Loucy (cell line): ENCODE data around the gene HOXB3.

Experiments
- H2AFZ ChIP-seq: fragments of 200-600 bp; sonication (generic); 2 replicates; pipeline ENCODE4 v1.6.0; 2016; ENCODE audit warnings: antibody characterized with exemption, mild to moderate bottlenecking, low read length, moderate library complexity
- H3F3A ChIP-seq: fragments of 200-600 bp; 2 replicates; pipeline ENCODE4 v1.6.0; 2016; ENCODE audit warnings: antibody characterized with exemption, low read depth, mild to moderate bottlenecking
- H3K27me3 ChIP-seq: fragments of 200-600 bp; sonication (generic); 2 replicates; pipeline ENCODE4 v1.6.1; 2014; ENCODE audit warnings: low read length, mild to moderate bottlenecking; ENCODE audit not compliant: insufficient read depth, poor library complexity, severe bottlenecking
- H3K36me3 ChIP-seq: fragments of 200-600 bp; sonication (generic); 2 replicates; pipeline ENCODE4 v1.6.1; 2016; ENCODE audit warnings: low read length; ENCODE audit not compliant: insufficient read depth
- H3K4me1 ChIP-seq: fragments of 200-600 bp; sonication (generic); 2 replicates; pipeline ENCODE4 v1.5.1; 2014; ENCODE audit warnings: low read length, mild to moderate bottlenecking; ENCODE audit not compliant: insufficient read depth, poor library complexity, severe bottlenecking
- H3K4me2 ChIP-seq: fragments of 200-600 bp; sonication (generic); 2 replicates; pipeline ENCODE4 v1.6.0; 2014; ENCODE audit warnings: antibody characterized with exemption, low read length, low read depth, mild to moderate bottlenecking; ENCODE audit not compliant: poor library complexity, severe bottlenecking
- H3K4me3 ChIP-seq: fragments of 200-600 bp; sonication (generic); 2 replicates; pipeline ENCODE4 v1.5.1; 2014; ENCODE audit warnings: low read length, mild to moderate bottlenecking, mixed read lengths; ENCODE audit not compliant: poor library complexity, severe bottlenecking
- H3K79me2 ChIP-seq: fragments of 200-600 bp; sonication (generic); 2 replicates; pipeline ENCODE4 v1.6.1; 2014; ENCODE audit warnings: low read length; ENCODE audit not compliant: insufficient read depth
- H3K9ac ChIP-seq: fragments of 200-600 bp; sonication (generic); 2 replicates; pipeline ENCODE4 v1.6.0; 2014; ENCODE audit warnings: mild to moderate bottlenecking, low read depth, low read length, moderate library complexity; ENCODE audit not compliant: poor library complexity, severe bottlenecking
- H3K9me2 ChIP-seq: fragments of 200-600 bp; sonication (generic); replicated peaks from 2 replicates; pipeline ENCODE4 v1.6.1; 2016; ENCODE audit warnings: low read depth, low read length, mixed read lengths
- H3K9me3 ChIP-seq: fragments of 200-600 bp; sonication (generic); 2 replicates; pipeline ENCODE4 v1.6.1; 2014; ENCODE audit warnings: mild to moderate bottlenecking, antibody characterized with exemption, low read length, low read depth; ENCODE audit not compliant: insufficient read depth
- H4K20me1 ChIP-seq: fragments of 200-600 bp; sonication (generic); 2 replicates; pipeline ENCODE4 v1.6.0; 2014; ENCODE audit warnings: antibody characterized with exemption, low read length, mild to moderate bottlenecking; ENCODE audit not compliant: insufficient read depth, poor library complexity, severe bottlenecking
- EZH2phosphoT487 ChIP-seq: fragments of 200-600 bp; IDR thresholded peaks from 2 replicates; pipeline ENCODE4 v1.6.1; 2018; ENCODE audit warnings: antibody characterized with exemption, mild to moderate bottlenecking, moderate library complexity, borderline replicate concordance
- TF ChIP-seq, protein P1 (sequence below): fragments of 200-600 bp; sonication (generic); conservative IDR thresholded peaks from 2 replicates; pipeline ENCODE4 v1.5.1; 2014; ENCODE audit warnings: mild to moderate bottlenecking, antibody characterized with exemption, low read length

The HOXB3 gene

DNA sequence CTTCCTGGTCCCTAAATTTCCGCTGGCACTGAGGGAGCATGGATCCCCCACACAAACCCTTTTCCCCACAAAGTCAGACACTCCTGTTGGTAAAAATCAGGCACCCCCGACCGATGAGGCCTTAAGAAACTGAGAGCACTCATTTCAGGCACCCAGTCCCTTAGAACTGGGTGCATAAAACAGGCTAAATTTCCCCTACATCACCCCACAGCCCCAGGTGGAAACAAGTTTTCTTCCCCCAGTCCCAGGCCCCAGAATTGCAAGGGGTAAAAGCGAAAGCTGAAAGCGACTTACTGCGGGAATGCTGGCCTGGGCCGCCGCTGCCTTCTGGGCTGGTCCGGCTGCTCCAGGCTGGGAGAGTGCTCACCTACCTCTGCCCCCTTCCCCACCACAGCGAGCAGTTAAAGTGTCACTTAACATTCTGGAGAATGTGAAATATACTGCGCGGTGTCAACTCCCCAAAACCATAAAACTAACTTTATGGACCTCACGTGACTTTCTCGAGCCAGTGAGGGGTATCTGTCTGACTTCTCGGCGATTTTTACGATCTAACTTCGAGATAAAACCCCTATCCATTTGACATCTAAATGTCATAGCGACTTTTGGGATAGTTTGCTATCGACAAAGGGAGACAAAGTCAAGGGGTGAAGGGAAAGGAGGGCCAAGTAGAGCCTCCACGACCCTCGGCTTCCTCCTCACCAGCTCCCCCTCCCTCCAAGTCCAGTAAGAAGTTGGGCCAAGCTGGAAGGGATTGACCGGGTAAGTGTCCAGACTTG, at the start of gene HOXB3:
Gene HOXB3, minus strand, starts transcription at position 411 of the 776 bp plus-strand sequence. CDS start 37,767 bp downstream, outside the sequence.
- peaks cover 98% of the 10 kb centered on the region for H3K79me2 ChIP-seq

DNA sequence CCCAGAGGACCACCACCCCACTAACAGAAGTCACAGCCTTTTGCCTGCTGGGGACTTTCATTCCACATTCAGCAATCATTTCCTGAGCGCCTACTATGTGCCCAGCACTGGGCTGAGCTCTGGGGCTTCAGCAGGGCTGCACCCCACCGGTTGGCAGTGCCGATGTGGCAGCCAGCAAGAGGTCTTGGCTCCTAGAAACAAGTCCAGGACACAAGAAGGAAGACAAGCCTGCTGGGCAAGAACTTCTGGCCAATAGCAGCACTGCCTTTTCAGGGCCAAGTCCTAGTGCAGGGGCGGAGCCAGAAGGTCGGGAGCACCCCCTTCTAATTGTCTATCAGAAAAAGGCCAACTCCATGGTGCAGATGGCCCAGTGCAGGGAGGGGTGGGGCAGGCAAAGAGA, 49.1 kb upstream of the HOXB3 start:
- peaks cover 10% of the 10 kb centered on the region; the same call in 1 of the 2 replicates for H3K36me3 ChIP-seq
- peaks cover 35% of the 10 kb centered on the region for H4K20me1 ChIP-seq
- H3K4me1 ChIP-seq: peaks cover 85% of the 10 kb centered on the region
- H3K9me2 ChIP-seq: no peaks in the 10 kb centered on the region
- TF ChIP-seq, protein P1, sequence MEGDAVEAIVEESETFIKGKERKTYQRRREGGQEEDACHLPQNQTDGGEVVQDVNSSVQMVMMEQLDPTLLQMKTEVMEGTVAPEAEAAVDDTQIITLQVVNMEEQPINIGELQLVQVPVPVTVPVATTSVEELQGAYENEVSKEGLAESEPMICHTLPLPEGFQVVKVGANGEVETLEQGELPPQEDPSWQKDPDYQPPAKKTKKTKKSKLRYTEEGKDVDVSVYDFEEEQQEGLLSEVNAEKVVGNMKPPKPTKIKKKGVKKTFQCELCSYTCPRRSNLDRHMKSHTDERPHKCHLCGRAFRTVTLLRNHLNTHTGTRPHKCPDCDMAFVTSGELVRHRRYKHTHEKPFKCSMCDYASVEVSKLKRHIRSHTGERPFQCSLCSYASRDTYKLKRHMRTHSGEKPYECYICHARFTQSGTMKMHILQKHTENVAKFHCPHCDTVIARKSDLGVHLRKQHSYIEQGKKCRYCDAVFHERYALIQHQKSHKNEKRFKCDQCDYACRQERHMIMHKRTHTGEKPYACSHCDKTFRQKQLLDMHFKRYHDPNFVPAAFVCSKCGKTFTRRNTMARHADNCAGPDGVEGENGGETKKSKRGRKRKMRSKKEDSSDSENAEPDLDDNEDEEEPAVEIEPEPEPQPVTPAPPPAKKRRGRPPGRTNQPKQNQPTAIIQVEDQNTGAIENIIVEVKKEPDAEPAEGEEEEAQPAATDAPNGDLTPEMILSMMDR: no peak
- no peak for TF ChIP-seq EZH2phosphoT487
- H3K9ac ChIP-seq: peak overlapping the region; percentile 98
- H3K4me3 ChIP-seq: peak overlapping the region; percentile 89
- H3K27me3 ChIP-seq: peaks cover 18% of the 10 kb centered on the region
- H3K79me2 ChIP-seq: peaks cover 100% of the 10 kb centered on the region
- no peaks in the 10 kb centered on the region for H3K9me3 ChIP-seq
- H3F3A ChIP-seq: no peaks in the 10 kb centered on the region
- H2AFZ ChIP-seq: no peak overlapping the region
- H3K4me2 ChIP-seq: peak overlapping the region; percentile 95

More for the DNA sequence above, at the start of gene HOXB3:
- peak within 1 kb of the TSS; percentile 98 for H3K4me2 ChIP-seq
- peaks cover 46% of the 10 kb centered on the region for H3K27me3 ChIP-seq
- H3K9me3 ChIP-seq: no peaks in the 10 kb centered on the region
- peak within 1 kb of the TSS; percentile 89 for H3K4me3 ChIP-seq
- H4K20me1 ChIP-seq: peaks cover 82% of the 10 kb centered on the region
- H3K9ac ChIP-seq: peak within 1 kb of the TSS; percentile 100
- TF ChIP-seq EZH2phosphoT487: no peak
- TF ChIP-seq, protein P1: no peak
- H3F3A ChIP-seq: peaks cover 7% of the 10 kb centered on the region; the same call in 1 of the 2 replicates
- no peak within 1 kb of the TSS for H2AFZ ChIP-seq
- peaks cover 39% of the 10 kb centered on the region for H3K4me1 ChIP-seq
- peaks cover 30% of the 10 kb centered on the region; the same call in 1 of the 2 replicates for H3K36me3 ChIP-seq
- H3K9me2 ChIP-seq: no peaks in the 10 kb centered on the region

DNA sequence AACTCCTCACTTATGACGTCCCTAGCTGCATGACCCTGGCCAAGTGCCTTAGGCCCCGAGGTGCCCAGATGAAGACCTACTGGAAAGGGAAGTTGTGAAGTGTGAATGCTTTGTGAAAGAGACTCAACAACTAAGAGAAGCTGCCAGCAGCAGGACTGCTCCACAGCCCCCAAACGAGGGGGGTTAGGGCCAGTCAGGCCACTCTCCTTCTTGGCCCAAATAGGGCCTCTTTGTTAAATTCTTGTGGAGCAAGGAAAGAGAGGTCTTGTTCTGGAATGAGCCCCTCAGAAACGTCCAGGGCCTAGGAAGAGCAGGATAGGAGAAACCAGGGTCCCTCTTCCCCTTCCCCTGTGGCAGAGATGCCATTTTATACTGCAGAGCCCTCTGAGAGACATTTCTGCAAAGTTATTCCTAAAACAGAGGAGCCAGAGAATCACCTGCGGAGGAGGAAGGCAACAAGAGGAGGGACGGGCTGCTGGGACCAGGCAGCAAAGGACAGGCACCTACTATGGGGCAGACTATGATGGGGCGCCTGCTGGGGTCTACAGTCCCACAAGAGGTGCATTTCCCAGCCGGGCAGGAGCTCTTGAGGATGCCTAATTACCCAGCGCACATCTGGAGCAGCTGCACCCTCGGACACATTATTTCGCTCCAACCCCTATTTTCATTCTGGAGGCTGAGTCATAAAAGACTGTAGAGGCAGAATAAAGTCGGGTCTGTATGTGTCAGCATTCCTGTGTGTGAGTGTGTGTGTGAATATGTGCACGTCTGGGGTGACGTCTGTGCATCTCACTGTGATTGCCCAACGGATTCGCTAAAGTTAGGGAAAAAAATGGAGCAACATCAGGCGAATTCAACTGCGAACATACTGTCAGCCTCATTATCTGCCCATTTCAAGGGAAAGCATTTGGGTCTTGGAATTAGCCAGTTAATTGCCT, 47.6 kb upstream of the HOXB3 start:
- H3K36me3 ChIP-seq: peaks cover 10% of the 10 kb centered on the region; the same call in 1 of the 2 replicates
- no peaks in the 10 kb centered on the region for H3K9me3 ChIP-seq
- peak overlapping the region; percentile 89 for H3K4me3 ChIP-seq
- H2AFZ ChIP-seq: no peak overlapping the region
- peaks cover 73% of the 10 kb centered on the region for H3K4me1 ChIP-seq
- no peaks in the 10 kb centered on the region for H3K9me2 ChIP-seq
- H3K79me2 ChIP-seq: peaks cover 100% of the 10 kb centered on the region
- peak overlapping the region; percentile 95 for H3K4me2 ChIP-seq
- no peak for TF ChIP-seq EZH2phosphoT487
- TF ChIP-seq, protein P1: no peak
- H4K20me1 ChIP-seq: peaks cover 20% of the 10 kb centered on the region
- no peaks in the 10 kb centered on the region for H3F3A ChIP-seq
- H3K9ac ChIP-seq: peak overlapping the region; percentile 98
- H3K27me3 ChIP-seq: peaks cover 4% of the 10 kb centered on the region
